K562 (cell line): ENCODE data around the gene PTOV1. TPM values are rescaled to one million over a fixed set of nuclear protein-coding genes. Genes with fewer than 3 reads are reported as not detected.

Experiments used
- ARHGAP35 ChIP-seq: fragments of 450-650 bp; IDR thresholded peaks from 2 replicates; pipeline ENCODE4 v1.6.1; 2018; ENCODE audit not compliant: partially characterized antibody
- BRD9 ChIP-seq: fragments of 450-650 bp; IDR thresholded peaks from 2 replicates; pipeline ENCODE4 v1.6.1; 2018; ENCODE audit warnings: low read depth; ENCODE audit not compliant: partially characterized antibody
- DACH1 ChIP-seq: fragments of 450-650 bp; IDR thresholded peaks from 2 replicates; pipeline ENCODE4 v1.6.1; 2018; ENCODE audit not compliant: partially characterized antibody
- ERF ChIP-seq: fragments of 450-650 bp; formaldehyde crosslinking; IDR thresholded peaks from 2 replicates; pipeline ENCODE4 v1.4.0; 2020; ENCODE audit warnings: mild to moderate bottlenecking, mixed read lengths
- ESRRB ChIP-seq: fragments of 250-450 bp; sonication (Bioruptor Pico); IDR thresholded peaks from 2 replicates; pipeline ENCODE4 v1.5.0; 2020; ENCODE audit warnings: mild to moderate bottlenecking, moderate library complexity, borderline replicate concordance
- FOXP1 ChIP-seq: sonication (generic); formaldehyde crosslinking; IDR thresholded peaks from 2 replicates; pipeline ENCODE4 v1.8.0; 2022; ENCODE audit warnings: mild to moderate bottlenecking, missing genetic modification reagents
- KAT2B ChIP-seq: IDR thresholded peaks from one replicate; pipeline ENCODE4 v1.6.1; 2012; ENCODE audit warnings: low read depth, mild to moderate bottlenecking, control low read depth, inconsistent platforms, low read length, moderate library complexity
- LEF1 ChIP-seq: fragments of 450-650 bp; IDR thresholded peaks from 2 replicates; pipeline ENCODE4 v1.6.1; 2016; ENCODE audit warnings: mild to moderate bottlenecking
- MAFF ChIP-seq: IDR thresholded peaks from 2 replicates; pipeline ENCODE4 v1.6.1; 2012; ENCODE audit warnings: low read length, improper control_type of control experiment
- RAD21 ChIP-seq, 2 experiments: fragments of 250-450 bp in 1 of 2; fragments of 450-650 bp in 1 of 2; sonication (Bioruptor Pico) in 1 of 2; formaldehyde crosslinking in 1 of 2; IDR thresholded peaks in 1 of 2; conservative IDR thresholded peaks in 1 of 2; 2 replicates each; pipeline versions ENCODE4 v1.4.0 to v1.8.0; 2020 to 2022; ENCODE audit warnings: mild to moderate bottlenecking in 2 of 2, moderate library complexity in 1 of 2
- SIN3A ChIP-seq, 2 experiments: fragments of 150-350 bp in 1 of 2; IDR thresholded peaks; 2 replicates each; pipeline ENCODE4 v1.6.1; 2011 to 2016; ENCODE audit warnings: borderline replicate concordance in 2 of 2, low read depth in 2 of 2, low read length in 2 of 2, mild to moderate bottlenecking in 2 of 2, moderate library complexity in 2 of 2; ENCODE audit not compliant: control insufficient read depth in 1 of 2
- TBP ChIP-seq: optimal IDR thresholded peaks from 2 replicates; pipeline ENCODE3; 2011; ENCODE audit warnings: low read depth, low read length, improper control_type of control experiment
- ZNF217 ChIP-seq: sonication (generic); formaldehyde crosslinking; IDR thresholded peaks from 2 replicates; pipeline ENCODE4 v1.8.0; 2022; ENCODE audit warnings: mild to moderate bottlenecking, missing genetic modification reagents
- ZNF239 ChIP-seq: fragments of 250-450 bp; sonication (Bioruptor Pico); IDR thresholded peaks from 2 replicates; pipeline ENCODE4 v1.4.0; 2020; ENCODE audit warnings: mild to moderate bottlenecking
- ZNF316 ChIP-seq: fragments of 450-650 bp; IDR thresholded peaks from 2 replicates; pipeline ENCODE4 v1.6.1; 2016
- ZNF707 ChIP-seq: fragments of 250-450 bp; sonication (Bioruptor Pico); conservative IDR thresholded peaks from 2 replicates; pipeline ENCODE4 v1.8.0; 2022; ENCODE audit warnings: inconsistent platforms, mild to moderate bottlenecking, moderate library complexity
- polyA plus RNA-seq, 8 experiments: library from polyadenylated mRNA; depleted of rRNA in 4 of 8; stranded (reverse) in 5 of 8; unstranded in 3 of 8; fragments of >200 nt; fragmentation: Nextera tagmentation in 2 of 8; fragmentation: Illumina TruSeq in 1 of 8; extraction: Ambion mirVana in 2 of 8; extraction: Trizol in 1 of 8; gene quantifications; 2 replicates each; pipeline versions ENCODE4 v1.2.1 to v1.2.3, GENCODE V29; 2011 to 2014; ENCODE audit warnings: inconsistent platforms in 1 of 8, missing spikeins in 1 of 8
- total RNA-seq, 7 experiments: library from RNA; depleted of rRNA in 6 of 7; stranded (reverse); fragments of >200 nt in 6 of 7; fragmentation: Illumina TruSeq in 2 of 7; extraction: Trizol in 2 of 7; gene quantifications; 2 replicates each; pipeline versions ENCODE4 v1.2.1 to v1.2.3, GENCODE V29; 2011 to 2021; ENCODE audit warnings: low replicate concordance in 1 of 7
- TF ChIP-seq, protein P1 (sequence below): sonication (generic); formaldehyde crosslinking; IDR thresholded peaks from 2 replicates; pipeline ENCODE4 v1.8.0; 2022; ENCODE audit warnings: mild to moderate bottlenecking, missing genetic modification reagents
- TF ChIP-seq, protein P2 (sequence below): sonication (generic); formaldehyde crosslinking; IDR thresholded peaks from 2 replicates; pipeline ENCODE4 v1.8.0; 2022; ENCODE audit warnings: mild to moderate bottlenecking, low read depth, missing genetic modification reagents
- TF ChIP-seq, protein P3 (sequence below): sonication (generic); formaldehyde crosslinking; IDR thresholded peaks from 2 replicates; pipeline ENCODE4 v1.8.0; 2022; ENCODE audit warnings: missing genetic modification reagents, mild to moderate bottlenecking, borderline replicate concordance
- TF ChIP-seq, protein P4 (sequence below): fragments of 450-650 bp; IDR thresholded peaks from 2 replicates; pipeline ENCODE4 v1.7.0; 2016; ENCODE audit warnings: borderline replicate concordance
- TF ChIP-seq, protein P5 (sequence below): fragments of 250-450 bp; sonication (Bioruptor Pico); IDR thresholded peaks from 2 replicates; pipeline ENCODE4 v1.4.0; 2020; ENCODE audit warnings: borderline replicate concordance

PTOV1 gene
- total and polyA plus RNA-seq, 9 of the 15 experiments (the other 6 are each of a cell fraction or from before 2014, with no cell fraction given) = 4.9 to 169 (median 43.5) TPM

DNA sequence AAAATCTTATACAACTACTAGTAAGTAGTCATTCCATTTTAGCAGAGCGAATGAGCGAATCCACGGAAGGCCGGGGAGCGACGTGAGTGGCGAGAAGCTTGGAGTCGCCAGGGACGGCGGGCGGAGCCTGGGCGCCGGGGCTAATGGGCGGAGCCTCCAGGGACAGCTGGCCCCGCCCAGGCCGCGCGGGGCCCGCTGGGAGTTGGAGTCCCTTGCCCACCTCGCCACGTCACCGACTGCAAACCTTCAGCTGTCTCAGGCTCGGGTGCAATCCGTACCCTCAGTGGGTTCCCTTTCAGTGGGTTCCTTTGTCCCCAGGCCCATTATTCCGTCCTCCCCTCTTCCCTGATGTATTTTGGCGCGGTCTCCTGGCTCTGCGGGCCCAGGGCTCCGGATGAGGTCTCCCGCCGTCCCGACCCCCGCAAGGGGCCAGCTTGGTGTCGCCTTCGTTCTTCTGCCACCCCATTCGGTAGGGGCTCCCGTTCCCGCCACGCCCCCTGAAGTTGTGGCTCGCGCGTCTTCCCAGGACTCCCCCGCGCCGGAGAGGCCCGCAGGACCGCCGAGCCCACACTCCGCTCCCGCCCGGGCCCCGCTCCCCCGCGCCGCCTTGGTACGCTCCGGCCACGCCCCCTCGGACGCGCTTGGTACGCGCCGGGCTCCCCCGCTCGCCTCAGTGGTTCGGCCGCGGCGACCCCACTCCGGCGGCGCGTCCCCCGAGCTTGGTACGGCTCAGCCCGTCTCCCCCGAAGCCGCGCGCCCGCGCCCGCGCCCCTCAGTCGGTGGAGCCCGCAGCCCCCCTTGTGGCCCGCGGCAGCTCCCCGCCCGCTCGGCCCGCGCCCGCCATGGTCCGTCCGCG, at the start of gene PTOV1 (continued):
- TF ChIP-seq KAT2B (no peak), ERF (CRISPR knock-in tag) (no peak), LEF1 (no peak), DACH1 (peak; percentile 15), MAFF (no peak; the same call in 1 of the 2 replicates), BRD9 (no peak), TBP (peak; percentile 76), RAD21 (CRISPR knock-in tag; conservative IDR thresholded peaks at IDR 0.05 in 1 of 2, IDR thresholded peaks at IDR 0.05 in 1 of 2) (no peak), ARHGAP35 (no peak), ZNF217 (CRISPR knock-in tag) (no peak), ESRRB (CRISPR knock-in tag) (no peak), SIN3A (IDR thresholded peaks at IDR 0.05; ENCODE audit: borderline replicate concordance in 2 of 2, control insufficient read depth in 1 of 2, low read depth in 2 of 2, low read length in 2 of 2) (peak; percentile 29 to 61; a peak in 1 of 4 replicates), ZNF707 (CRISPR knock-in tag) (no peak), ZNF316 (peak; percentile 85), FOXP1 (CRISPR knock-in tag) (no peak; the same call in none of the 2 replicates), ZNF239 (no peak)
- TF ChIP-seq, protein P1, sequence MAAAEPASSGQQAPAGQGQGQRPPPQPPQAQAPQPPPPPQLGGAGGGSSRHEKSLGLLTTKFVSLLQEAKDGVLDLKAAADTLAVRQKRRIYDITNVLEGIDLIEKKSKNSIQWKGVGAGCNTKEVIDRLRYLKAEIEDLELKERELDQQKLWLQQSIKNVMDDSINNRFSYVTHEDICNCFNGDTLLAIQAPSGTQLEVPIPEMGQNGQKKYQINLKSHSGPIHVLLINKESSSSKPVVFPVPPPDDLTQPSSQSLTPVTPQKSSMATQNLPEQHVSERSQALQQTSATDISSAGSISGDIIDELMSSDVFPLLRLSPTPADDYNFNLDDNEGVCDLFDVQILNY (CRISPR knock-in tag) = no peak
- TF ChIP-seq, protein P2, sequence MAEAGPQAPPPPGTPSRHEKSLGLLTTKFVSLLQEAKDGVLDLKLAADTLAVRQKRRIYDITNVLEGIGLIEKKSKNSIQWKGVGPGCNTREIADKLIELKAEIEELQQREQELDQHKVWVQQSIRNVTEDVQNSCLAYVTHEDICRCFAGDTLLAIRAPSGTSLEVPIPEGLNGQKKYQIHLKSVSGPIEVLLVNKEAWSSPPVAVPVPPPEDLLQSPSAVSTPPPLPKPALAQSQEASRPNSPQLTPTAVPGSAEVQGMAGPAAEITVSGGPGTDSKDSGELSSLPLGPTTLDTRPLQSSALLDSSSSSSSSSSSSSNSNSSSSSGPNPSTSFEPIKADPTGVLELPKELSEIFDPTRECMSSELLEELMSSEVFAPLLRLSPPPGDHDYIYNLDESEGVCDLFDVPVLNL (CRISPR knock-in tag) = peak; percentile 65; the same call in 1 of the 2 replicates
- TF ChIP-seq, protein P3, sequence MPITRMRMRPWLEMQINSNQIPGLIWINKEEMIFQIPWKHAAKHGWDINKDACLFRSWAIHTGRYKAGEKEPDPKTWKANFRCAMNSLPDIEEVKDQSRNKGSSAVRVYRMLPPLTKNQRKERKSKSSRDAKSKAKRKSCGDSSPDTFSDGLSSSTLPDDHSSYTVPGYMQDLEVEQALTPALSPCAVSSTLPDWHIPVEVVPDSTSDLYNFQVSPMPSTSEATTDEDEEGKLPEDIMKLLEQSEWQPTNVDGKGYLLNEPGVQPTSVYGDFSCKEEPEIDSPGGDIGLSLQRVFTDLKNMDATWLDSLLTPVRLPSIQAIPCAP (CRISPR knock-in tag) = no peak
- TF ChIP-seq, protein P4, sequence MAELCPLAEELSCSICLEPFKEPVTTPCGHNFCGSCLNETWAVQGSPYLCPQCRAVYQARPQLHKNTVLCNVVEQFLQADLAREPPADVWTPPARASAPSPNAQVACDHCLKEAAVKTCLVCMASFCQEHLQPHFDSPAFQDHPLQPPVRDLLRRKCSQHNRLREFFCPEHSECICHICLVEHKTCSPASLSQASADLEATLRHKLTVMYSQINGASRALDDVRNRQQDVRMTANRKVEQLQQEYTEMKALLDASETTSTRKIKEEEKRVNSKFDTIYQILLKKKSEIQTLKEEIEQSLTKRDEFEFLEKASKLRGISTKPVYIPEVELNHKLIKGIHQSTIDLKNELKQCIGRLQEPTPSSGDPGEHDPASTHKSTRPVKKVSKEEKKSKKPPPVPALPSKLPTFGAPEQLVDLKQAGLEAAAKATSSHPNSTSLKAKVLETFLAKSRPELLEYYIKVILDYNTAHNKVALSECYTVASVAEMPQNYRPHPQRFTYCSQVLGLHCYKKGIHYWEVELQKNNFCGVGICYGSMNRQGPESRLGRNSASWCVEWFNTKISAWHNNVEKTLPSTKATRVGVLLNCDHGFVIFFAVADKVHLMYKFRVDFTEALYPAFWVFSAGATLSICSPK = no peak
- TF ChIP-seq, protein P5, sequence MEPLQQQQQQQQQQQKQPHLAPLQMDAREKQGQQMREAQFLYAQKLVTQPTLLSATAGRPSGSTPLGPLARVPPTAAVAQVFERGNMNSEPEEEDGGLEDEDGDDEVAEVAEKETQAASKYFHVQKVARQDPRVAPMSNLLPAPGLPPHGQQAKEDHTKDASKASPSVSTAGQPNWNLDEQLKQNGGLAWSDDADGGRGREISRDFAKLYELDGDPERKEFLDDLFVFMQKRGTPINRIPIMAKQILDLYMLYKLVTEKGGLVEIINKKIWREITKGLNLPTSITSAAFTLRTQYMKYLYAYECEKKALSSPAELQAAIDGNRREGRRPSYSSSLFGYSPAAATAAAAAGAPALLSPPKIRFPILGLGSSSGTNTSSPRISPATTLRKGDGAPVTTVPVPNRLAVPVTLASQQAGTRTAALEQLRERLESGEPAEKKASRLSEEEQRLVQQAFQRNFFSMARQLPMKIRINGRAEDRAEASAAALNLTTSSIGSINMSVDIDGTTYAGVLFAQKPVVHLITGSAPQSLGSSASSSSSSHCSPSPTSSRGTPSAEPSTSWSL (CRISPR knock-in tag) = peak; percentile 34; the same call in 1 of the 2 replicates
